ENCODE results near the gene OCA2.

OCA2 gene

GRCh38 chr15:27817258-27817657 lies 281.9 kb downstream of the OCA2 start:
- no peak for DNase-seq
- no peaks in the 10 kb centered on the region for H3K79me2 ChIP-seq (ENCODE audit: low read length)
- H2AFZ ChIP-seq (ENCODE audit: low read length), result no peak overlapping the region
- H3K27ac ChIP-seq (ENCODE audit: low read length), result no peak overlapping the region
- no peaks in the 10 kb centered on the region for H3K9me2 ChIP-seq (replicated peaks; ENCODE audit: insufficient read depth, low read length)
- H3K4me1 ChIP-seq (ENCODE audit: low read length), result no peaks in the 10 kb centered on the region
- H3K27me3 ChIP-seq (replicated peaks; ENCODE audit: insufficient read depth, low read length), result no peaks in the 10 kb centered on the region
- H3F3A ChIP-seq (ENCODE audit: insufficient read depth, low read length), result no peaks in the 10 kb centered on the region
- H3K4me3 ChIP-seq (ENCODE audit: low read length), result no peak overlapping the region
- H4K20me1 ChIP-seq (ENCODE audit: insufficient read depth, low read length), result no peaks in the 10 kb centered on the region
- H3K4me2 ChIP-seq (ENCODE audit: low read depth, low read length), result no peak overlapping the region
- TF ChIP-seq EZH2 (optimal IDR thresholded peaks at IDR 0.05; ENCODE audit: low read depth, low read length) (no peak), CTCF (IDR thresholded peaks at IDR 0.05; ENCODE audit: low read length) (no peak), EZH2phosphoT487 (IDR thresholded peaks at IDR 0.05; ENCODE audit: low read length) (no peak)
- no peaks in the 10 kb centered on the region for H3K9me3 ChIP-seq (replicated peaks; ENCODE audit: insufficient read depth, low read length)
- no peak overlapping the region for H3K9ac ChIP-seq (ENCODE audit: low read length)
- H3K36me3 ChIP-seq (replicated peaks; ENCODE audit: insufficient read depth, low read length), result no peaks in the 10 kb centered on the region

- Histone ChIP-seq H2AFZ (ENCODE audit: low read length) (no peak overlapping the region), H3K4me1 (ENCODE audit: low read length) (no peaks in the 10 kb centered on the region), H3K9ac (ENCODE audit: low read length) (no peak overlapping the region), H3K9me2 (replicated peaks; ENCODE audit: insufficient read depth, low read length) (no peaks in the 10 kb centered on the region), H3K4me3 (ENCODE audit: low read length) (no peak overlapping the region), H3K79me2 (ENCODE audit: low read length) (no peaks in the 10 kb centered on the region), H3K27me3 (replicated peaks; ENCODE audit: insufficient read depth, low read length) (no peaks in the 10 kb centered on the region), H3K36me3 (replicated peaks; ENCODE audit: insufficient read depth, low read length) (no peaks in the 10 kb centered on the region), H3K9me3 (replicated peaks; ENCODE audit: insufficient read depth, low read length) (no peaks in the 10 kb centered on the region), H3F3A (ENCODE audit: insufficient read depth, low read length) (no peaks in the 10 kb centered on the region), H3K27ac (ENCODE audit: low read length) (no peak overlapping the region), H4K20me1 (ENCODE audit: insufficient read depth, low read length) (no peaks in the 10 kb centered on the region), H3K4me2 (ENCODE audit: low read depth, low read length) (no peak overlapping the region)
- no peak for TF ChIP-seq EZH2 (optimal IDR thresholded peaks at IDR 0.05; ENCODE audit: low read depth, low read length)
- TF ChIP-seq EZH2phosphoT487 (IDR thresholded peaks at IDR 0.05; ENCODE audit: low read length), result no peak
- no peak for TF ChIP-seq CTCF (IDR thresholded peaks at IDR 0.05; ENCODE audit: low read length)
- DNase-seq, result no peak
Measured at GRCh38 chr15:27816790-27817189, 282.3 kb downstream of the OCA2 start.

- no peaks in the 10 kb centered on the region for H4K20me1 ChIP-seq (ENCODE audit: insufficient read depth, low read length)
- H3K4me3 ChIP-seq (ENCODE audit: low read length), result no peak overlapping the region
- H3K27ac ChIP-seq (ENCODE audit: low read length), result no peak overlapping the region
- H3K4me1 ChIP-seq (ENCODE audit: low read length), result no peaks in the 10 kb centered on the region
- H3K9me3 ChIP-seq (replicated peaks; ENCODE audit: insufficient read depth, low read length), result no peaks in the 10 kb centered on the region
- DNase-seq, result no peak
- no peak overlapping the region for H3K4me2 ChIP-seq (ENCODE audit: low read depth, low read length)
- no peaks in the 10 kb centered on the region for H3K79me2 ChIP-seq (ENCODE audit: low read length)
- H3K9me2 ChIP-seq (replicated peaks; ENCODE audit: insufficient read depth, low read length), result no peaks in the 10 kb centered on the region
- no peak overlapping the region for H2AFZ ChIP-seq (ENCODE audit: low read length)
- no peak overlapping the region for H3K9ac ChIP-seq (ENCODE audit: low read length)
- H3K36me3 ChIP-seq (replicated peaks; ENCODE audit: insufficient read depth, low read length), result no peaks in the 10 kb centered on the region
- no peaks in the 10 kb centered on the region for H3F3A ChIP-seq (ENCODE audit: insufficient read depth, low read length)
- no peak for TF ChIP-seq EZH2 (optimal IDR thresholded peaks at IDR 0.05; ENCODE audit: low read depth, low read length)
- TF ChIP-seq CTCF (IDR thresholded peaks at IDR 0.05; ENCODE audit: low read length), result no peak
- no peak for TF ChIP-seq EZH2phosphoT487 (IDR thresholded peaks at IDR 0.05; ENCODE audit: low read length)
- no peaks in the 10 kb centered on the region for H3K27me3 ChIP-seq (replicated peaks; ENCODE audit: insufficient read depth, low read length)
Measured at GRCh38 chr15:27815035-27815434, 284.1 kb downstream of the OCA2 start.
